GM13976 (cell line): ENCODE results near the gene TBC1D22A.

ENCODE experiments used
- DNase-seq: peaks from one replicate; pipeline ENCODE4 v3.0.0; 2012; ENCODE audit warnings: low spot score
- CTCF ChIP-seq: IDR thresholded peaks from 2 replicates; pipeline ENCODE4 v1.5.1; 2012; ENCODE audit warnings: borderline replicate concordance, mild to moderate bottlenecking; ENCODE audit not compliant: insufficient read depth; ENCODE audit errors: extremely low read depth, missing control alignments, control extremely low read depth
- in situ Hi-C: fragments of 300-500 bp; cut with MboI; formaldehyde crosslinking; loops from one replicate; pipeline ENCODE4 v1.12.0; 2022; ENCODE audit warnings: low sequenced_read_pairs, mixed read lengths, inconsistent platforms; ENCODE audit not compliant: unreplicated experiment

Gene TBC1D22A

DNA sequence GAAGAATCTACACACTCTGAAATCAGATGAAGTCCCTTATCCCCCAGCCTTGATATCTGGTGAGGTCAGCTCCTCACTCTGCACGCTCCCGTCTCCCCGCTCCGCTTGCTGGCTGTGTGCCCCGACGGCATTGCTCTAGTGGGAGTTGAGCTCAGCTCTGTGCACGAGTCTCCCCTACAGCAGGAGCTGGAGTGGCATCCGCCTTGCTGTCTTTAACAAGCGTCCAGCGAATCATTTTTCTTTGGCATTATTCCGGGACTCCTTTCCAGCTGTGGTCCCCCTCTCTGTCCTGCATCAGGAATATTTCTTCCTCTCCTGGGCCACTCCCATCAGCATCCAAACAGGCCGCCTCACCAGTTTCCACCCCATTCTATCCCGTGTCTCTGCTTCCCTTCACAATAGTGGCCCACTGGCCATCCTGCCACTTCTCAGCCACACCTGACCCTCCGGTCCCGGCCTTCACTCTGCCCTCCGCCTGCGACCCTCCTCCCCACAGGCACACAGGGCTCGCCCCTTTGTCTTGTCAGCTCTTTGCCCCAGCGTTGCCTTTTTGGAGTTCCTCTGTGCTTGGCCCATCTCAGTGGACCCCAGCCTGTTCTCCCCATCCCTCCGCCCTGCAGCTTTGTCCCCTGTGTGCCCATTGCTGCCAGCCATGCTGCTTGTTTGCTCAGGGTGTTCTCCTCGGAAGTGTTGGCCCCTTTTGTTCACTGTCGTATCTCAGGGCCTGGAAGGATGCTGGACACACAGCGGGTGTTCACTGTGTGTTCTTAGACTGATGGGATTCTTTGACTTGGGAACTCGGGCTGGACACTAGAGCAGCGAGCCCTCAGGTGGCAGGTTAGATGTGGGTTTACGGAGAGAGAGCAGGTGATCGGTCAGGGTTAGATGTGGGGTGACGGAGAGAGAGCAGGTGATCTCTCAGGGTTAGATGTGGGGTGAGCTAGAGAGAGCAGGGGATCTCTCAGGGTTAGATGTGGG is 441.8 kb downstream of the TBC1D22A start:
- TF ChIP-seq CTCF: no peak
- no peak for DNase-seq
- in situ Hi-C loops: loop anchor here (25.0 kb wide), 1 partner anchor 1283 kb away; a partner anchor contains a TSS

GRCh38 chr22:47205081-47205491 is 442.6 kb downstream of the TBC1D22A start:
- TF ChIP-seq CTCF: no peak
- no peak for DNase-seq
- in situ Hi-C loops: loop anchor here (25.0 kb wide), 1 partner anchor 1282 kb away; a partner anchor contains a TSS

GRCh38 chr22:47205554-47205953 is 443.1 kb downstream of the TBC1D22A start:
- in situ Hi-C loops: loop anchor here (25.0 kb wide), 1 partner anchor 1282 kb away; a partner anchor contains a TSS
- TF ChIP-seq CTCF: no peak

GRCh38 chr22:47206164-47206563 is 443.7 kb downstream of the TBC1D22A start:
- DNase-seq: no peak
- no peak for TF ChIP-seq CTCF
- in situ Hi-C loops: loop anchor here (25.0 kb wide), 1 partner anchor 1281 kb away; a partner anchor contains a TSS

More at GRCh38 chr22:47205554-47205953, 443.1 kb downstream of the TBC1D22A start:
- DNase-seq: no peak

DNA sequence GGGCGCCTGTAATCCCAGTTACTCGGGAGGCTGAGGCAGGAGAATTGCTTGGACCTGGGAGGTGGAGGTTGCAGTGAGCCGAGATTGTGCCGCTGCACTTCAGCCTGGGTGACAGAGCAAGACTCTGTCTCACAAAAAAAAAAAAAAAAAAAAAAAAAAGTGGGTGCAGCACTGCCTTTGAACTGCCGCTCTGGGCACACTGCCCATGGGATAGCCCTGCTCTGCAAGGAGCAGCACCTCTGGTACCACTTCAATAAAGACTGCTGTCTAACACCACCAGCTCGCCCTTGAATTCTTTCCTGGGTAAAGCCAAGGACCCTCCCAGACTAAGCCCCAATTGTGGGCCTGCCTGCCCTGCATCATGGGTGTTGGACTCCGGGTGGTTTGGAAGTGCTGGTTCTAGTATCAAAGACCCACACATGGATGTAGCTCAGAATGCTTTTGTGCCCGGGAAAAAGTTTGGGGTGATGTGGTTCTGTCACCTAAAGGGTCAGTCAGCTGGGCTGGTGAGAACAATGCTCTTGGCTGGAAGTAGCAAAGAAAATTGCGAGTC is 444.3 kb downstream of the TBC1D22A start:
- no peak for TF ChIP-seq CTCF
- in situ Hi-C loops: loop anchor here (25.0 kb wide), 1 partner anchor 1281 kb away; a partner anchor contains a TSS

GRCh38 chr22:47207387-47207786 is 444.9 kb downstream of the TBC1D22A start:
- in situ Hi-C loops: loop anchor here (25.0 kb wide), 1 partner anchor 1280 kb away; a partner anchor contains a TSS
- DNase-seq: no peak

More for the DNA sequence above, 444.3 kb downstream of the TBC1D22A start:
- no peak for DNase-seq

More at GRCh38 chr22:47207387-47207786, 444.9 kb downstream of the TBC1D22A start:
- TF ChIP-seq CTCF: no peak
